22Rv1 (cell line): ENCODE data around the gene FHIT.

Experiments
- H3K27ac ChIP-seq: fragments of 450-650 bp; 2 replicates; pipeline ENCODE4 v1.5.1; 2017
- CTCF ChIP-seq: fragments of 450-650 bp; IDR thresholded peaks from 2 replicates; pipeline ENCODE4 v1.5.1; 2017; ENCODE audit warnings: mild to moderate bottlenecking
- ZFX ChIP-seq: fragments of 450-650 bp; IDR thresholded peaks from 2 replicates; pipeline ENCODE4 v1.6.1; 2017; ENCODE audit warnings: antibody characterized with exemption, borderline replicate concordance

Gene FHIT

GRCh38 chr3:60746695-60747416, 504.4 kb downstream of the FHIT start:
- no peak overlapping the region for H3K27ac ChIP-seq
- no peak for TF ChIP-seq ZFX
- TF ChIP-seq CTCF = no peak

- TF ChIP-seq CTCF (no peak), ZFX (no peak)
- no peak overlapping the region for H3K27ac ChIP-seq
Measured at GRCh38 chr3:60746043-60746638, 505.1 kb downstream of the FHIT start.

GRCh38 chr3:60743631-60744164, 507.6 kb downstream of the FHIT start:
- H3K27ac ChIP-seq = no peak overlapping the region
- TF ChIP-seq ZFX (no peak), CTCF (no peak)

- TF ChIP-seq ZFX (no peak), CTCF (no peak)
- H3K27ac ChIP-seq = no peak overlapping the region
Measured at GRCh38 chr3:60742606-60743145, 508.6 kb downstream of the FHIT start.

- TF ChIP-seq ZFX (no peak), CTCF (no peak)
- H3K27ac ChIP-seq = no peak overlapping the region
Measured at GRCh38 chr3:60737633-60738399, 513.4 kb downstream of the FHIT start.

- no peak for TF ChIP-seq CTCF
- no peak for TF ChIP-seq ZFX
- H3K27ac ChIP-seq = no peak overlapping the region
Measured at GRCh38 chr3:60730371-60730770, 520.9 kb downstream of the FHIT start.

GRCh38 chr3:60729056-60729455, 522.2 kb downstream of the FHIT start:
- TF ChIP-seq CTCF (no peak), ZFX (no peak)
- H3K27ac ChIP-seq = no peak overlapping the region
